Measurements from ENCODE around the gene SEMA3D.

SEMA3D gene

GRCh38 chr7:85126383-85126782, 60.5 kb downstream of the SEMA3D start:
- no peak for DNase-seq (ENCODE audit: extremely low read depth in 1 of 2, low read depth in 1 of 2)

GRCh38 chr7:85125651-85126131, 61.2 kb downstream of the SEMA3D start:
- DNase-seq (ENCODE audit: extremely low read depth in 1 of 2, low read depth in 1 of 2), result no peak

- no peak for DNase-seq (ENCODE audit: extremely low read depth in 1 of 2, low read depth in 1 of 2)
These were observed 61.7 kb downstream of the SEMA3D start for GRCh38 chr7:85125176-85125575.

GRCh38 chr7:85119934-85120333, 66.9 kb downstream of the SEMA3D start:
- DNase-seq (ENCODE audit: extremely low read depth in 1 of 2, low read depth in 1 of 2), result no peak

- no peak for DNase-seq (ENCODE audit: extremely low read depth in 1 of 2, low read depth in 1 of 2)
These were observed 71.0 kb downstream of the SEMA3D start for GRCh38 chr7:85115862-85116261.

- DNase-seq (ENCODE audit: extremely low read depth in 1 of 2, low read depth in 1 of 2), result no peak
These were observed 71.8 kb downstream of the SEMA3D start for GRCh38 chr7:85115006-85115405.

- DNase-seq (ENCODE audit: extremely low read depth in 1 of 2, low read depth in 1 of 2), result no peak
These were observed 72.5 kb downstream of the SEMA3D start for GRCh38 chr7:85114342-85114741.

- DNase-seq (ENCODE audit: extremely low read depth in 1 of 2, low read depth in 1 of 2), result no peak
These were observed 75.1 kb downstream of the SEMA3D start for GRCh38 chr7:85111761-85112160.

- DNase-seq (ENCODE audit: extremely low read depth in 1 of 2, low read depth in 1 of 2), result no peak
These were observed 80.1 kb downstream of the SEMA3D start for GRCh38 chr7:85106719-85107118.

- DNase-seq (ENCODE audit: extremely low read depth in 1 of 2, low read depth in 1 of 2), result no peak
These were observed 82.2 kb downstream of the SEMA3D start for GRCh38 chr7:85104432-85105205.

- no peak for DNase-seq (ENCODE audit: extremely low read depth in 1 of 2, low read depth in 1 of 2)
These were observed 82.9 kb downstream of the SEMA3D start for GRCh38 chr7:85103962-85104361.

GRCh38 chr7:85103357-85103756, 83.5 kb downstream of the SEMA3D start:
- no peak for DNase-seq (ENCODE audit: extremely low read depth in 1 of 2, low read depth in 1 of 2)

GRCh38 chr7:85102813-85103350, 84.0 kb downstream of the SEMA3D start:
- DNase-seq (ENCODE audit: extremely low read depth in 1 of 2, low read depth in 1 of 2), result no peak

- DNase-seq (ENCODE audit: extremely low read depth in 1 of 2, low read depth in 1 of 2), result no peak
These were observed 85.5 kb downstream of the SEMA3D start for GRCh38 chr7:85101347-85101746.

- no peak for DNase-seq (ENCODE audit: extremely low read depth in 1 of 2, low read depth in 1 of 2)
These were observed 89.0 kb downstream of the SEMA3D start for GRCh38 chr7:85097844-85098243.

GRCh38 chr7:85095806-85096205, 91.0 kb downstream of the SEMA3D start:
- no peak for DNase-seq (ENCODE audit: extremely low read depth in 1 of 2, low read depth in 1 of 2)

- no peak for DNase-seq (ENCODE audit: extremely low read depth in 1 of 2, low read depth in 1 of 2)
These were observed 91.5 kb downstream of the SEMA3D start for GRCh38 chr7:85095366-85095765.

- DNase-seq (ENCODE audit: extremely low read depth in 1 of 2, low read depth in 1 of 2), result no peak
These were observed 92.7 kb downstream of the SEMA3D start for GRCh38 chr7:85094046-85094725.

- DNase-seq (ENCODE audit: extremely low read depth in 1 of 2, low read depth in 1 of 2), result no peak
These were observed 95.3 kb downstream of the SEMA3D start for GRCh38 chr7:85091565-85091928.

GRCh38 chr7:85090919-85091564, 95.8 kb downstream of the SEMA3D start:
- no peak for DNase-seq (ENCODE audit: extremely low read depth in 1 of 2, low read depth in 1 of 2)

GRCh38 chr7:85090143-85090542, 96.7 kb downstream of the SEMA3D start:
- no peak for DNase-seq (ENCODE audit: extremely low read depth in 1 of 2, low read depth in 1 of 2)

GRCh38 chr7:85081846-85082245, 105.0 kb downstream of the SEMA3D start:
- no peak for DNase-seq (ENCODE audit: extremely low read depth in 1 of 2, low read depth in 1 of 2)
